Smooth muscle cell (in vitro differentiated cells): ENCODE data around the gene CGGBP1. TPM values are rescaled to one million over a fixed set of nuclear protein-coding genes. Genes with fewer than 3 reads are reported as not detected.
A peak's percentile ranks its signal among the peaks of the same experiment; 100 is the strongest.

Experiments
- DNase-seq: peaks from one replicate; lab custom pipeline; 2025; ENCODE audit not compliant: unreplicated experiment; lab: John Stamatoyannopoulos, UW
- H2AFZ ChIP-seq: fragments of 200-600 bp; sonication (generic); 2 replicates; pipeline ENCODE4 v1.6.0; 2016; ENCODE audit warnings: antibody characterized with exemption, low read depth, mild to moderate bottlenecking
- H3F3A ChIP-seq: fragments of 200-600 bp; sonication (generic); 2 replicates; pipeline ENCODE4 v1.6.0; 2017; ENCODE audit warnings: antibody characterized with exemption, low read depth
- H3K27ac ChIP-seq: fragments of 200-600 bp; sonication (generic); 2 replicates; pipeline ENCODE4 v1.5.1; 2016; ENCODE audit warnings: low read depth, mild to moderate bottlenecking
- H3K27me3 ChIP-seq: fragments of 200-600 bp; sonication (generic); 2 replicates; pipeline ENCODE4 v1.6.1; 2016; ENCODE audit warnings: low read depth, mild to moderate bottlenecking
- H3K36me3 ChIP-seq: fragments of 200-600 bp; sonication (generic); 2 replicates; pipeline ENCODE4 v1.5.1; 2016; ENCODE audit warnings: low read depth
- H3K4me1 ChIP-seq: fragments of 200-600 bp; sonication (generic); 2 replicates; pipeline ENCODE4 v1.5.1; 2016; ENCODE audit warnings: low read depth
- H3K4me2 ChIP-seq: fragments of 200-600 bp; sonication (generic); 2 replicates; pipeline ENCODE4 v1.6.0; 2016; ENCODE audit warnings: mild to moderate bottlenecking
- H3K4me3 ChIP-seq: fragments of 200-600 bp; sonication (generic); 2 replicates; pipeline ENCODE4 v1.5.1; 2016; ENCODE audit warnings: mild to moderate bottlenecking
- H3K79me2 ChIP-seq: fragments of 200-600 bp; sonication (generic); 2 replicates; pipeline ENCODE4 v1.6.0; 2016; ENCODE audit warnings: low read depth, mild to moderate bottlenecking
- H3K9ac ChIP-seq: fragments of 200-600 bp; sonication (generic); 2 replicates; pipeline ENCODE4 v1.6.0; 2016; ENCODE audit warnings: low read depth
- H3K9me3 ChIP-seq: fragments of 200-600 bp; sonication (generic); replicated peaks from 2 replicates; pipeline ENCODE4 v1.5.1; 2016; ENCODE audit warnings: low read depth
- H4K20me1 ChIP-seq: fragments of 200-600 bp; sonication (generic); 2 replicates; pipeline ENCODE4 v1.6.0; 2016; ENCODE audit warnings: low read depth
- CTCF ChIP-seq: fragments of 200-600 bp; sonication (generic); IDR thresholded peaks from 2 replicates; pipeline ENCODE4 v1.5.1; 2017; ENCODE audit warnings: borderline replicate concordance, mild to moderate bottlenecking, antibody characterized with exemption; ENCODE audit not compliant: insufficient read depth, poor library complexity, severe bottlenecking
- WGBS: methylation state at CpG from one replicate; pipeline ENCODE4 v1.1.7; 2016; ENCODE audit warnings: low lambda C conversion rate; 5-methylcytosine and 5-hydroxymethylcytosine counted together
- polyA plus RNA-seq: library from polyadenylated mRNA; unstranded; fragments of >200 nt; fragmentation: Nextera tagmentation; extraction: Ambion mirVana; gene quantifications from 2 replicates; pipeline ENCODE4 v1.2.1, GENCODE V29; 2016
- total RNA-seq: library from RNA; depleted of rRNA; stranded (reverse); fragments of >200 nt; gene quantifications from 2 replicates; pipeline ENCODE4 v1.2.3, GENCODE V29; 2014

The CGGBP1 gene
- 62.3 and 82.2 TPM in 2 replicates for total RNA-seq
- 38.3 and 38.7 TPM in 2 replicates for polyA plus RNA-seq

GRCh38 chr3:88058581-88059379 lies at the start of gene CGGBP1, which contains the start of gene ZNF654:
Gene CGGBP1 (minus strand): TSS chr3:88059005. CDS start chr3:88055976, 3,029 bp downstream.
Gene ZNF654 (plus strand): TSS chr3:88059255. CDS start chr3:88059320, 65 bp downstream.
- under 1% methylated on average over 62 of the region's 76 CpGs for WGBS
- H4K20me1 ChIP-seq = peaks cover 65% of the 10 kb centered on the region
- no peak for TF ChIP-seq CTCF

GRCh38 chr3:88105325-88105724 lies 46.5 kb upstream of the CGGBP1 start:
- no peaks in the 10 kb centered on the region for H3K9me3 ChIP-seq
- no peak overlapping the region for H3K27ac ChIP-seq
- no peak overlapping the region for H3K4me2 ChIP-seq
- no peaks in the 10 kb centered on the region for H3K27me3 ChIP-seq
- H3K9ac ChIP-seq = no peak overlapping the region
- peaks cover 61% of the 10 kb centered on the region for H4K20me1 ChIP-seq
- no peak overlapping the region for H3K4me3 ChIP-seq
- peaks cover 33% of the 10 kb centered on the region for H3K79me2 ChIP-seq
- no peak overlapping the region for H2AFZ ChIP-seq
- H3K4me1 ChIP-seq = no peaks in the 10 kb centered on the region
- TF ChIP-seq CTCF = no peak
- no peak for DNase-seq
- no peaks in the 10 kb centered on the region for H3F3A ChIP-seq
- H3K36me3 ChIP-seq = no peaks in the 10 kb centered on the region

More at GRCh38 chr3:88058581-88059379, at the start of gene CGGBP1, which contains the start of gene ZNF654:
- Histone ChIP-seq H3K27me3 (no peaks in the 10 kb centered on the region), H3K27ac (peak within 1 kb of the TSS; percentile 92), H3K4me3 (peak within 1 kb of the TSS; percentile 95), H3K4me1 (peaks cover 40% of the 10 kb centered on the region), H2AFZ (peak within 1 kb of the TSS; percentile 82), H3K9me3 (no peaks in the 10 kb centered on the region), H3K79me2 (peaks cover 69% of the 10 kb centered on the region), H3K36me3 (peaks cover 9% of the 10 kb centered on the region), H3F3A (peaks cover 6% of the 10 kb centered on the region), H3K9ac (peak within 1 kb of the TSS; percentile 95), H3K4me2 (peak within 1 kb of the TSS; percentile 97)
- peak; percentile 89 for DNase-seq

GRCh38 chr3:88101142-88101541 lies 42.3 kb upstream of the CGGBP1 start:
- TF ChIP-seq CTCF = no peak
- Histone ChIP-seq H3K79me2 (peaks cover 16% of the 10 kb centered on the region), H3F3A (no peaks in the 10 kb centered on the region), H3K9ac (no peak overlapping the region), H3K4me2 (no peak overlapping the region), H4K20me1 (peaks cover 20% of the 10 kb centered on the region), H3K36me3 (no peaks in the 10 kb centered on the region), H3K4me1 (no peaks in the 10 kb centered on the region), H3K27ac (no peak overlapping the region), H3K9me3 (no peaks in the 10 kb centered on the region), H3K4me3 (no peak overlapping the region), H3K27me3 (no peaks in the 10 kb centered on the region), H2AFZ (no peak overlapping the region)
- no peak for DNase-seq
- WGBS = 100% methylated on average over 1 of the region's 1 CpG
